HepG2 (cell line): ENCODE measurements around the gene ZNF8. TPM values are rescaled to one million over a fixed set of nuclear protein-coding genes. Genes with fewer than 3 reads are reported as not detected.

Source experiments
- CHD2 ChIP-seq: IDR thresholded peaks from 2 replicates; pipeline ENCODE4 v1.6.1; 2011; ENCODE audit warnings: low read depth, low read length, improper control_type of control experiment
- GTF3A ChIP-seq: sonication (generic); formaldehyde crosslinking; conservative IDR thresholded peaks from 2 replicates; pipeline ENCODE4 v1.4.0; 2020; ENCODE audit warnings: mild to moderate bottlenecking, missing genetic modification reagents
- KLF12 ChIP-seq: sonication (generic); formaldehyde crosslinking; IDR thresholded peaks from 2 replicates; pipeline ENCODE4 v1.4.0; 2020; ENCODE audit warnings: missing genetic modification reagents, borderline replicate concordance
- KMT2B ChIP-seq: IDR thresholded peaks from 2 replicates; pipeline ENCODE4 v1.6.1; 2016; ENCODE audit warnings: missing genetic modification reagents, missing compliant biosample characterization
- NR3C1 ChIP-seq: sonication (generic); formaldehyde crosslinking; IDR thresholded peaks from 2 replicates; pipeline ENCODE4 v1.4.0; 2020; ENCODE audit warnings: missing genetic modification reagents
- SMAD1 ChIP-seq: sonication (generic); formaldehyde crosslinking; IDR thresholded peaks from 2 replicates; pipeline ENCODE4 v1.4.0; 2020; ENCODE audit warnings: missing genetic modification reagents, low read depth, mild to moderate bottlenecking, borderline replicate concordance
- TBX3 ChIP-seq: fragments of 450-650 bp; IDR thresholded peaks from 2 replicates; pipeline ENCODE4 v1.6.1; 2017; ENCODE audit warnings: antibody characterized with exemption, mild to moderate bottlenecking, inconsistent platforms, borderline replicate concordance
- TEAD2 ChIP-seq: sonication (generic); formaldehyde crosslinking; IDR thresholded peaks from 2 replicates; pipeline ENCODE4 v1.9.0; 2021; ENCODE audit warnings: missing genetic modification reagents
- ZNF124 ChIP-seq: sonication (generic); formaldehyde crosslinking; IDR thresholded peaks from 2 replicates; pipeline ENCODE4 v1.4.0; 2020; ENCODE audit warnings: missing genetic modification reagents
- ZNF337 ChIP-seq: sonication (generic); formaldehyde crosslinking; IDR thresholded peaks from 2 replicates; pipeline ENCODE4 v1.5.1; 2020; ENCODE audit warnings: missing genetic modification reagents, low read depth, mild to moderate bottlenecking, borderline replicate concordance
- ZNF556 ChIP-seq: sonication (generic); formaldehyde crosslinking; IDR thresholded peaks from 2 replicates; pipeline ENCODE4 v1.4.0; 2020; ENCODE audit warnings: mild to moderate bottlenecking, missing genetic modification reagents, borderline replicate concordance
- ZNF75D ChIP-seq: sonication (generic); formaldehyde crosslinking; IDR thresholded peaks from 2 replicates; pipeline ENCODE4 v1.8.1; 2023; ENCODE audit warnings: missing genetic modification reagents, mild to moderate bottlenecking, borderline replicate concordance
- ZNF790 ChIP-seq: sonication (generic); formaldehyde crosslinking; IDR thresholded peaks from 2 replicates; pipeline ENCODE4 v1.8.0; 2022; ENCODE audit warnings: missing genetic modification reagents, mild to moderate bottlenecking, borderline replicate concordance
- ZSCAN25 ChIP-seq: sonication (generic); formaldehyde crosslinking; IDR thresholded peaks from 2 replicates; pipeline ENCODE4 v1.8.0; 2022; ENCODE audit warnings: mild to moderate bottlenecking, missing genetic modification reagents
- polyA plus RNA-seq, 8 experiments: library from polyadenylated mRNA; depleted of rRNA in 3 of 8; stranded (reverse) in 7 of 8; unstranded in 1 of 8; fragments of >200 nt; fragmentation: Illumina TruSeq in 4 of 8; extraction: Trizol in 4 of 8; gene quantifications; 2 replicates each; pipeline versions ENCODE4 v1.2.1 to v1.2.3, GENCODE V29; 2011 to 2016; ENCODE audit warnings: low read depth in 4 of 8, missing spikeins in 1 of 8, mixed read lengths in 1 of 8; ENCODE audit not compliant: insufficient read depth in 1 of 8
- total RNA-seq, 5 experiments: library from RNA; depleted of rRNA; stranded (reverse); fragments of >200 nt; fragmentation: Illumina TruSeq; extraction: Trizol; gene quantifications; 2 replicates each; pipeline ENCODE4 v1.2.3, GENCODE V29; 2016; ENCODE audit warnings: low read depth in 1 of 5
- TF ChIP-seq, protein P1 (sequence below): sonication (generic); formaldehyde crosslinking; IDR thresholded peaks from 2 replicates; pipeline ENCODE4 v1.4.0; 2020; ENCODE audit warnings: mild to moderate bottlenecking, missing genetic modification reagents
- TF ChIP-seq, protein P2 (sequence below): sonication (generic); formaldehyde crosslinking; IDR thresholded peaks from 2 replicates; pipeline ENCODE4 v1.5.1; 2020; ENCODE audit warnings: mild to moderate bottlenecking, missing genetic modification reagents, borderline replicate concordance
- TF ChIP-seq, protein P3 (sequence below): sonication (generic); formaldehyde crosslinking; IDR thresholded peaks from 2 replicates; pipeline ENCODE4 v1.9.0; 2021; ENCODE audit warnings: missing genetic modification reagents, borderline replicate concordance
- TF ChIP-seq, protein P4 (sequence below): sonication (generic); formaldehyde crosslinking; IDR thresholded peaks from 2 replicates; pipeline ENCODE4 v1.4.0; 2020; ENCODE audit warnings: missing genetic modification reagents

ZNF8 gene
- total and polyA plus RNA-seq, 2 of the 13 experiments (the other 11 are each of a cell fraction or from before 2014, with no cell fraction given), result 3.1 to 3.3 TPM

DNA sequence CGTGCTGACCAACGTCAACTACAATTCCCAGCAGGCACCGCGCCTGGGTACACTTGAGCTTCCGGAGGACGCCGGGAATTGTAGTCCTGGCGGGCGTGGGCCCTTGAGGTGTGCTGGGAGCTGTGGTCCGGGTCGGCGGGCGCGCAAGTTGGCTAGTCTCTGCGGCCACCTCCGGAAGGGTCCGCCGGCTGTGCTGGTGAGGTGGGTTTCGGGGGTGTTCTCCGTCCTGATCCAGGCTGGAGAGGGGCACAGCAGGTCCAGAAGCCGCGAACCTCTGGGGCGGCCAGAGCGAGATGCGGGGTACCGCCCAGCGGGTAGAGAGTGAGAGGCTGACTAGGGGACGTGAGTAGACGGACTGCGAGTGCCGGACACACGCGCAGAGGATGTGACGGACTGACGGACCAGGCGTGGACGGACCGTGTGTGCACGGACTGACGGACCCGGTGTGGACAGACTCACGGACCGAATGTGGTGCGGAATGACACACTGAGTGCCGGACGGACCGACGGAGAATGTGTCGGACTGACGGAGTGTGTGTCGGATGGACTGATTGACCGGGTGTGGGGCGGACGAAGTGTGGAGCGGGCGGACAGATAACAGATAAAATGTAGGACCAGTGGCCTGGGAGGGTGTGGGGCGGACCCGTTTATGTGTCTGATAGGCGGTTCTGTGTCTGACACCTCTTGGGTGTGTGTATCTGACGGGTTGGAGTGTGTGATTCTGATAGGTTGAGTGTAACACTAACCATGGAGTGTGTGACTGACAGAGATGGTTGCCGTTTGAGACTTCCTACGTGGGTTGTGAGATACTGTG is 48.4 kb downstream of the ZNF8 start, which contains the start of gene ZSCAN22 (continued):
- peak; percentile 87; the same call in 1 of the 2 replicates for TF ChIP-seq GTF3A
- TF ChIP-seq, protein P1, sequence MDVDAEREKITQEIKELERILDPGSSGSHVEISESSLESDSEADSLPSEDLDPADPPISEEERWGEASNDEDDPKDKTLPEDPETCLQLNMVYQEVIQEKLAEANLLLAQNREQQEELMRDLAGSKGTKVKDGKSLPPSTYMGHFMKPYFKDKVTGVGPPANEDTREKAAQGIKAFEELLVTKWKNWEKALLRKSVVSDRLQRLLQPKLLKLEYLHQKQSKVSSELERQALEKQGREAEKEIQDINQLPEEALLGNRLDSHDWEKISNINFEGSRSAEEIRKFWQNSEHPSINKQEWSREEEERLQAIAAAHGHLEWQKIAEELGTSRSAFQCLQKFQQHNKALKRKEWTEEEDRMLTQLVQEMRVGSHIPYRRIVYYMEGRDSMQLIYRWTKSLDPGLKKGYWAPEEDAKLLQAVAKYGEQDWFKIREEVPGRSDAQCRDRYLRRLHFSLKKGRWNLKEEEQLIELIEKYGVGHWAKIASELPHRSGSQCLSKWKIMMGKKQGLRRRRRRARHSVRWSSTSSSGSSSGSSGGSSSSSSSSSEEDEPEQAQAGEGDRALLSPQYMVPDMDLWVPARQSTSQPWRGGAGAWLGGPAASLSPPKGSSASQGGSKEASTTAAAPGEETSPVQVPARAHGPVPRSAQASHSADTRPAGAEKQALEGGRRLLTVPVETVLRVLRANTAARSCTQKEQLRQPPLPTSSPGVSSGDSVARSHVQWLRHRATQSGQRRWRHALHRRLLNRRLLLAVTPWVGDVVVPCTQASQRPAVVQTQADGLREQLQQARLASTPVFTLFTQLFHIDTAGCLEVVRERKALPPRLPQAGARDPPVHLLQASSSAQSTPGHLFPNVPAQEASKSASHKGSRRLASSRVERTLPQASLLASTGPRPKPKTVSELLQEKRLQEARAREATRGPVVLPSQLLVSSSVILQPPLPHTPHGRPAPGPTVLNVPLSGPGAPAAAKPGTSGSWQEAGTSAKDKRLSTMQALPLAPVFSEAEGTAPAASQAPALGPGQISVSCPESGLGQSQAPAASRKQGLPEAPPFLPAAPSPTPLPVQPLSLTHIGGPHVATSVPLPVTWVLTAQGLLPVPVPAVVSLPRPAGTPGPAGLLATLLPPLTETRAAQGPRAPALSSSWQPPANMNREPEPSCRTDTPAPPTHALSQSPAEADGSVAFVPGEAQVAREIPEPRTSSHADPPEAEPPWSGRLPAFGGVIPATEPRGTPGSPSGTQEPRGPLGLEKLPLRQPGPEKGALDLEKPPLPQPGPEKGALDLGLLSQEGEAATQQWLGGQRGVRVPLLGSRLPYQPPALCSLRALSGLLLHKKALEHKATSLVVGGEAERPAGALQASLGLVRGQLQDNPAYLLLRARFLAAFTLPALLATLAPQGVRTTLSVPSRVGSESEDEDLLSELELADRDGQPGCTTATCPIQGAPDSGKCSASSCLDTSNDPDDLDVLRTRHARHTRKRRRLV (CRISPR knock-in tag), result peak; percentile 94; the same call in 1 of the 2 replicates
- TF ChIP-seq, protein P2, sequence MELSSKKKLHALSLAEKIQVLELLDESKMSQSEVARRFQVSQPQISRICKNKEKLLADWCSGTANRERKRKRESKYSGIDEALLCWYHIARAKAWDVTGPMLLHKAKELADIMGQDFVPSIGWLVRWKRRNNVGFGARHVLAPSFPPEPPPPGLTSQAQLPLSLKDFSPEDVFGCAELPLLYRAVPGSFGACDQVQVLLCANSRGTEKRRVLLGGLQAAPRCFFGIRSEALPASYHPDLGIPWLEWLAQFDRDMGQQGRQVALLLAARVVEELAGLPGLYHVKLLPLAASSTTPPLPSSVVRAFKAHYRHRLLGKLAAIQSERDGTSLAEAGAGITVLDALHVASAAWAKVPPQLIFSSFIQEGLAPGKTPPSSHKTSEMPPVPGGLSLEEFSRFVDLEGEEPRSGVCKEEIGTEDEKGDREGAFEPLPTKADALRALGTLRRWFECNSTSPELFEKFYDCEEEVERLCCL (CRISPR knock-in tag), result 0 out of 2 replicates have a peak, but pooled peaks have one; percentile 59
- peak; percentile 65; the same call in 1 of the 2 replicates for TF ChIP-seq ZNF337 (CRISPR knock-in tag)
- TF ChIP-seq ZNF556 (CRISPR knock-in tag), result peak; percentile 85
- 0 out of 2 replicates have a peak, but pooled peaks have one; percentile 36 for TF ChIP-seq TBX3
- no peak for TF ChIP-seq ZNF75D (CRISPR knock-in tag)
- TF ChIP-seq ZNF790 (CRISPR knock-in tag), result peak; percentile 48; the same call in 1 of the 2 replicates
- no peak for TF ChIP-seq ZNF124 (CRISPR knock-in tag)
- TF ChIP-seq, protein P3, sequence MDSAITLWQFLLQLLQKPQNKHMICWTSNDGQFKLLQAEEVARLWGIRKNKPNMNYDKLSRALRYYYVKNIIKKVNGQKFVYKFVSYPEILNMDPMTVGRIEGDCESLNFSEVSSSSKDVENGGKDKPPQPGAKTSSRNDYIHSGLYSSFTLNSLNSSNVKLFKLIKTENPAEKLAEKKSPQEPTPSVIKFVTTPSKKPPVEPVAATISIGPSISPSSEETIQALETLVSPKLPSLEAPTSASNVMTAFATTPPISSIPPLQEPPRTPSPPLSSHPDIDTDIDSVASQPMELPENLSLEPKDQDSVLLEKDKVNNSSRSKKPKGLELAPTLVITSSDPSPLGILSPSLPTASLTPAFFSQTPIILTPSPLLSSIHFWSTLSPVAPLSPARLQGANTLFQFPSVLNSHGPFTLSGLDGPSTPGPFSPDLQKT (CRISPR knock-in tag), result peak; percentile 48; the same call in 1 of the 2 replicates
- peak; percentile 65; the same call in 1 of the 2 replicates for TF ChIP-seq ZSCAN25
- no peak for TF ChIP-seq NR3C1 (CRISPR knock-in tag)
- TF ChIP-seq KMT2B, result peak; percentile 97
- peak; percentile 95 for TF ChIP-seq KLF12 (CRISPR knock-in tag)
- TF ChIP-seq CHD2, result 0 out of 2 replicates have a peak, but pooled peaks have one; percentile 18
- no peak for TF ChIP-seq TEAD2 (CRISPR knock-in tag)
- no peak for TF ChIP-seq SMAD1 (CRISPR knock-in tag)
- TF ChIP-seq, protein P4, sequence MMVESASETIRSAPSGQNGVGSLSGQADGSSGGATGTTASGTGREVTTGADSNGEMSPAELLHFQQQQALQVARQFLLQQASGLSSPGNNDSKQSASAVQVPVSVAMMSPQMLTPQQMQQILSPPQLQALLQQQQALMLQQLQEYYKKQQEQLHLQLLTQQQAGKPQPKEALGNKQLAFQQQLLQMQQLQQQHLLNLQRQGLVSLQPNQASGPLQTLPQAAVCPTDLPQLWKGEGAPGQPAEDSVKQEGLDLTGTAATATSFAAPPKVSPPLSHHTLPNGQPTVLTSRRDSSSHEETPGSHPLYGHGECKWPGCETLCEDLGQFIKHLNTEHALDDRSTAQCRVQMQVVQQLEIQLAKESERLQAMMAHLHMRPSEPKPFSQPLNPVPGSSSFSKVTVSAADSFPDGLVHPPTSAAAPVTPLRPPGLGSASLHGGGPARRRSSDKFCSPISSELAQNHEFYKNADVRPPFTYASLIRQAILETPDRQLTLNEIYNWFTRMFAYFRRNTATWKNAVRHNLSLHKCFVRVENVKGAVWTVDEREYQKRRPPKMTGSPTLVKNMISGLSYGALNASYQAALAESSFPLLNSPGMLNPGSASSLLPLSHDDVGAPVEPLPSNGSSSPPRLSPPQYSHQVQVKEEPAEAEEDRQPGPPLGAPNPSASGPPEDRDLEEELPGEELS (CRISPR knock-in tag), result no peak; the same call in 1 of the 2 replicates
